Fibroblast of lung (primary cell): Measurements from ENCODE around the gene NCAPH2.

ENCODE experiments used
- CTCF ChIP-seq, 2 donors: IDR thresholded peaks in 1 of 2; conservative IDR thresholded peaks in 1 of 2; 1 replicate in 1 of 2; 2 replicates in 1 of 2; pipeline ENCODE4 v1.5.1; 2011 to 2012; ENCODE audit warnings: low read length in 2 of 2, control low read depth in 1 of 2, inconsistent platforms in 1 of 2, low read depth in 1 of 2, mild to moderate bottlenecking in 1 of 2
- EZH2 ChIP-seq: IDR thresholded peaks from 2 replicates; pipeline ENCODE4 v1.5.1; 2012; ENCODE audit warnings: low read length, control low read depth, mild to moderate bottlenecking; ENCODE audit errors: missing control alignments

- TF ChIP-seq CTCF (conservative IDR thresholded peaks at IDR 0.05 in 1 of 2, IDR thresholded peaks at IDR 0.05 in 1 of 2; ENCODE audit: low read depth in 1 of 2, low read length in 2 of 2) (no peak), EZH2 (no peak)
Observed at GRCh38 chr22:50490531-50491308, 17.3 kb upstream of the NCAPH2 start.
